GM12878 (cell line): ENCODE measurements around the gene BGLAP.

ENCODE experiments used
- CREB1 ChIP-seq: IDR thresholded peaks from 2 replicates; pipeline ENCODE4 v1.6.1; 2012; ENCODE audit warnings: low read depth, mild to moderate bottlenecking, inconsistent platforms
- JUND ChIP-seq: IDR thresholded peaks from 2 replicates; pipeline ENCODE4 v1.6.1; 2012; ENCODE audit warnings: low read depth, mild to moderate bottlenecking, low read length, improper control_type of control experiment, moderate library complexity
- MXI1 ChIP-seq: fragments of 150-350 bp; IDR thresholded peaks from 2 replicates; pipeline ENCODE4 v1.6.1; 2011; ENCODE audit warnings: low read depth, mild to moderate bottlenecking, inconsistent platforms, low read length, improper control_type of control experiment
- POLR2A ChIP-seq: IDR thresholded peaks from 2 replicates; pipeline ENCODE4 v1.6.1; 2011; ENCODE audit warnings: low read depth, mild to moderate bottlenecking, low read length
- RAD21 ChIP-seq: IDR thresholded peaks from 2 replicates; pipeline ENCODE4 v1.6.1; 2011; ENCODE audit warnings: mild to moderate bottlenecking, low read depth, low read length, moderate library complexity; ENCODE audit not compliant: insufficient read depth
- YBX1 ChIP-seq: fragments of 450-650 bp; IDR thresholded peaks from 2 replicates; pipeline ENCODE4 v1.6.1; 2016; ENCODE audit warnings: antibody characterized with exemption
- TF ChIP-seq, protein P1 (sequence below), 3 experiments: IDR thresholded peaks in 2 of 3; conservative IDR thresholded peaks in 1 of 3; 2 replicates each; pipeline ENCODE4 v1.5.1; 2011; ENCODE audit warnings: low read depth in 3 of 3, low read length in 3 of 3, mild to moderate bottlenecking in 3 of 3, control low read depth in 2 of 3, moderate library complexity in 2 of 3, inconsistent platforms in 1 of 3, mixed read lengths in 1 of 3; ENCODE audit not compliant: control insufficient read depth in 2 of 3, insufficient read depth in 1 of 3; ENCODE audit errors: extremely low read depth in 1 of 3
- TF ChIP-seq, protein P2 (sequence below): IDR thresholded peaks from 2 replicates; pipeline ENCODE4 v1.6.1; 2011; ENCODE audit warnings: borderline replicate concordance, low read depth, mild to moderate bottlenecking, moderate library complexity, mixed read lengths, low read length; ENCODE audit not compliant: insufficient read depth; ENCODE audit errors: extremely low read length

- TF ChIP-seq POLR2A: no peak
- TF ChIP-seq RAD21: no peak
- TF ChIP-seq, protein P1, sequence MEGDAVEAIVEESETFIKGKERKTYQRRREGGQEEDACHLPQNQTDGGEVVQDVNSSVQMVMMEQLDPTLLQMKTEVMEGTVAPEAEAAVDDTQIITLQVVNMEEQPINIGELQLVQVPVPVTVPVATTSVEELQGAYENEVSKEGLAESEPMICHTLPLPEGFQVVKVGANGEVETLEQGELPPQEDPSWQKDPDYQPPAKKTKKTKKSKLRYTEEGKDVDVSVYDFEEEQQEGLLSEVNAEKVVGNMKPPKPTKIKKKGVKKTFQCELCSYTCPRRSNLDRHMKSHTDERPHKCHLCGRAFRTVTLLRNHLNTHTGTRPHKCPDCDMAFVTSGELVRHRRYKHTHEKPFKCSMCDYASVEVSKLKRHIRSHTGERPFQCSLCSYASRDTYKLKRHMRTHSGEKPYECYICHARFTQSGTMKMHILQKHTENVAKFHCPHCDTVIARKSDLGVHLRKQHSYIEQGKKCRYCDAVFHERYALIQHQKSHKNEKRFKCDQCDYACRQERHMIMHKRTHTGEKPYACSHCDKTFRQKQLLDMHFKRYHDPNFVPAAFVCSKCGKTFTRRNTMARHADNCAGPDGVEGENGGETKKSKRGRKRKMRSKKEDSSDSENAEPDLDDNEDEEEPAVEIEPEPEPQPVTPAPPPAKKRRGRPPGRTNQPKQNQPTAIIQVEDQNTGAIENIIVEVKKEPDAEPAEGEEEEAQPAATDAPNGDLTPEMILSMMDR (IDR thresholded peaks at IDR 0.05 in 2 of 3, conservative IDR thresholded peaks at IDR 0.05 in 1 of 3; ENCODE audit: control insufficient read depth in 2 of 3, extremely low read depth in 1 of 3, insufficient read depth in 1 of 3, low read depth in 3 of 3, low read length in 3 of 3): no peak
- no peak for TF ChIP-seq MXI1
- no peak for TF ChIP-seq CREB1
- TF ChIP-seq YBX1: no peak
- TF ChIP-seq, protein P2, sequence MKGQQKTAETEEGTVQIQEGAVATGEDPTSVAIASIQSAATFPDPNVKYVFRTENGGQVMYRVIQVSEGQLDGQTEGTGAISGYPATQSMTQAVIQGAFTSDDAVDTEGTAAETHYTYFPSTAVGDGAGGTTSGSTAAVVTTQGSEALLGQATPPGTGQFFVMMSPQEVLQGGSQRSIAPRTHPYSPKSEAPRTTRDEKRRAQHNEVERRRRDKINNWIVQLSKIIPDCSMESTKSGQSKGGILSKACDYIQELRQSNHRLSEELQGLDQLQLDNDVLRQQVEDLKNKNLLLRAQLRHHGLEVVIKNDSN: no peak
- TF ChIP-seq JUND: no peak
These were observed 28.4 kb upstream of the BGLAP start for GRCh38 chr1:156213644-156213966.
